Measurements from ENCODE around the gene TMEM131.

Gene TMEM131

DNA sequence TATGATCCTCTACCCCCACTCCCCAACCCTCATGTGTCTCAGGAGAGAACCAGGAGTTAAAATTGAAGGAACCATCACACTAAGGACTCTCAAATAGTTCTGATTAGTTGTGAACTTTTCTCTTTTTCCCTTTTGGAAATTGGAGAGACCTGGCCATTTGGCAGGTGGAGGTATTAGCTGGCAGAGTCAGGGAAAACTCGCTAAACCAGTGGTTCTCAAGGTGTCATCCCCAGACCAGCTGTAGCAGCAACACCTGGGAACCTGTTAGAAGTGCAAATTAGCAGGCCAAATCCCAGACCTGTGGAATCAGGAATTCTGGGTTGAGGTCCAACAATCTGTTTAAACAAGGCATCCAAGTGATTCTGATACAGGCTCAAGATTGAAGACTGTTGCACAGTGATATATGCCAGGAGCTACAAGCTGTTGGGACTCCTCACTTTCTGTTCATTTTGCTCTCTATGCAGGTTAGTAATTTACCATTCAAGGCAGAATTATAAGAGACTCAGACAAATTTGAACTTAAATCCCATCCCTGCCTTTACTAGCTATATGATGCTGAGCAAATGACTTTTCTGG is 2.8 kb upstream of the TMEM131 start:
- Histone ChIP-seq H3K9me3 (ENCODE audit: low read length) (no peaks in the 10 kb centered on the region), H3K27me3 (ENCODE audit: control insufficient read depth in 1 of 2, insufficient read depth in 2 of 2, low read length in 2 of 2) (no peaks in the 10 kb centered on the region), H3K27ac (ENCODE audit: low read depth, low read length) (no peak overlapping the region), H3K4me1 (ENCODE audit: insufficient read depth, low read length) (peaks cover 13% of the 10 kb centered on the region), H3K4me3 (ENCODE audit: low read depth in 1 of 2, low read length in 2 of 2) (no peak overlapping the region), H3K9ac (ENCODE audit: low read length) (no peak overlapping the region), H3K36me3 (ENCODE audit: insufficient read depth, low read length) (no peaks in the 10 kb centered on the region)

DNA sequence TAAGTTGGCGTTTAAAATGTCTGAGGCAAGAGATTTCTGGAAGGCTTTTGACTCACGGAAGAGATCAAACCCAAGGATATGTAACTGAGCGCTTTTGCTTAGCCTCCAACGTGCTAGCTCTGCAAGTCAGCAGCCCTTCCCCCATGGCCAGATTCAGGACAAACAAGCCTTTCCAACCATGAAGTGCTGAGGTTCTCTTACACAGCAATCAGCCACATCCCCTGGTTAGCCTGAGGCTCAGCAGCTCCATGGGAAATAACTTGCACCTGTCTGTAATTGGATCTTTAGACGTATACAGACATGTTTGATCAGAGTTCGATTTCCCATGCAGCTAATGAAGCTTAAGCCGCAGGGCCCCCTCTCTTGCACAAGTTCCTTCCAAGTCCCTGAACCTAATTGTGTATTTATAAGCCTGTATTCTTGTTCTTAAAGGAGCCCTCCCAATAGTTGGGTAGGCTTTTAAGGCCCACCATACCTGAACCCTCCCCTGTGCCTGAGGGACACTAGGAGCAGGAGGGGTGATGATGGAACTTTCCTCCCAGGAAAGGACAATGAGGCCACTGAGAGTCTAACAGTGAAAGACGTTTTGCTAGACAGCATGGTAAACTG is 2.1 kb upstream of the TMEM131 start:
- Histone ChIP-seq H3K27me3 (ENCODE audit: control insufficient read depth in 1 of 2, insufficient read depth in 2 of 2, low read length in 2 of 2) (no peaks in the 10 kb centered on the region), H3K4me3 (ENCODE audit: low read depth in 1 of 2, low read length in 2 of 2) (no peak overlapping the region), H3K36me3 (ENCODE audit: insufficient read depth, low read length) (no peaks in the 10 kb centered on the region), H3K9ac (ENCODE audit: low read length) (no peak overlapping the region), H3K9me3 (ENCODE audit: low read length) (no peaks in the 10 kb centered on the region), H3K27ac (ENCODE audit: low read depth, low read length) (no peak overlapping the region), H3K4me1 (ENCODE audit: insufficient read depth, low read length) (peaks cover 19% of the 10 kb centered on the region)

DNA sequence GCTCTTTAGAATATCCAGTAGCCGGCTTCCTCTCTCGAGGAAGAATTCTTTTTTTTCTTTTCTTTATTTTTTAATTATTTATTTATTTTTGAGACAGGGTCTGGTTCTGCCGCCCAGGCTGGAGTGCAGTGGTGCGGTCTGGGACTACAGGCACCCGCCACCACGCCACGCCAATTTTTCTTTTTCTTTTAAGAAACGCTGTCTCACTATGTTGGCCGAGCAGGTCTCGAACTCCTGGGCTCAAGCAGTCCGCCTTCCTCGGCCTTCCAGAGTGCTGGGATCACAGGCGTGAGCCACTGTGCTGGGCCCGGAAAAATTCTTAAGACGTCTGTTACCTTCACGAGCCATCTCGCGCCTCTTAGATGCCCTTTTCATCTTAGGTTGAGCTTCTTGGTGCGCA is 931 bp upstream of the TMEM131 start:
- no peak overlapping the region for H3K9ac ChIP-seq (ENCODE audit: low read length)

DNA sequence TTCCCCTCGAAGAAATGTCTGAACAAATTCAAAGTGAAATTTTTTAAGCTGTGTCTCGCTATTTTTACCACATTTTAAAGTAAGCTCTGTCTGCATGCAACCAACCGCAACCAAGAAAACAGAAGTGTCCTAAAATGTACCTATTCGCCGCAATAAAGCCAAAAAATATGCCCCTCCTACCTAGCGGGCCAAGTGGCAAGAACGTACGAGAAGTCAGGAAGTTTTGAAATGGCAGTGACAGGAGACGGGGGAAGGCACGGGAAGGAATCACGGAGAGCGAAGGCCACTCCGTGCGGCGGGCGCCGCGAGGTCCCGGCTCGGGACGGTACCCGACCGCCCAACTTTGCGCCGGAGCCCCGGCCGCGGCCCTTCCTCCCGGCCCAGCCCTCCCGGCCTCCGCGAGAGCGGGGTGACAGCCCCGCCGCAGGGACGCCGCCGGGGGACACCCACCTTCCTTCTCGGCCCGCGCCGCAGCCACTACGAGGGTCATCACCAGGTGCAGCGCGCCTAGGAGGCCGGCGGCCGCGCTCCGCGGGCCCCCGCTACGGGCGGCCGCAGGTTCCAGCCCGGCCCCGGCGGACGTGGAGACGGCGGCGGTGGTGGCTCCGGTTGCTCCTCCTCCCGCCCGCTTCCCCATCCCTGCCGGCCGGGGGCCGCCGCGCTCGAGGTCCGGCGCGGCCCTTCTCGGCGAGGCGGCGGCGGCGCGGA is 568 bp downstream of the TMEM131 start:
- peak overlapping the region; percentile 92 to 95 for H3K4me3 ChIP-seq (ENCODE audit: low read depth in 1 of 2, low read length in 2 of 2)
- peak overlapping the region; percentile 77 for H3K9ac ChIP-seq (ENCODE audit: low read length)
- H3K27me3 ChIP-seq (ENCODE audit: control insufficient read depth in 1 of 2, insufficient read depth in 2 of 2, low read length in 2 of 2): no peaks in the 10 kb centered on the region
- no peaks in the 10 kb centered on the region for H3K36me3 ChIP-seq (ENCODE audit: insufficient read depth, low read length)
- no peaks in the 10 kb centered on the region for H3K9me3 ChIP-seq (ENCODE audit: low read length)
- peak overlapping the region; percentile 95 for H3K27ac ChIP-seq (ENCODE audit: low read depth, low read length)
- peaks cover 21% of the 10 kb centered on the region for H3K4me1 ChIP-seq (ENCODE audit: insufficient read depth, low read length)

More for the DNA sequence above, 931 bp upstream of the TMEM131 start:
- H3K36me3 ChIP-seq (ENCODE audit: insufficient read depth, low read length): no peaks in the 10 kb centered on the region
- peaks cover 21% of the 10 kb centered on the region for H3K4me1 ChIP-seq (ENCODE audit: insufficient read depth, low read length)
- H3K4me3 ChIP-seq (ENCODE audit: low read depth in 1 of 2, low read length in 2 of 2): peak overlapping the region; percentile 92 to 95
- H3K27me3 ChIP-seq (ENCODE audit: control insufficient read depth in 1 of 2, insufficient read depth in 2 of 2, low read length in 2 of 2): no peaks in the 10 kb centered on the region
- no peaks in the 10 kb centered on the region for H3K9me3 ChIP-seq (ENCODE audit: low read length)
- no peak overlapping the region for H3K27ac ChIP-seq (ENCODE audit: low read depth, low read length)

DNA sequence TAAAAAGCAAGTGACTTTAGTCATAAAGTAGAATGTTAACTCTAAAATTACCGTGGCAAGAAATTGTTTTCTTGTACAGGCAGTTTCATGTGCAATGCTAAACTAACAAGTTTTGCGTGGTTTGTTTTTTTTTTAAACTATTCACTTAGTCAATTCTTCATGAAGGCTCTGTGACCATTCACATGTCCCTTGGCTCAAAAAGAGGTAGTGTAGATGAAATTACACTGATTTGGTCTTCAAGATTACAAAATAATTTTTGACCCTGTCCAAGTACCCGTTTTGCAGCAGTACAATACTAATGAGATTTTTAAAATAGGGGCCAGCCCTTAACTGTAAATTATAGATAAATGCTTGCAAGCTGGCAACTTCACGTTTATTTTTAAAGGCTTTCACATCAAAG is 1.3 kb downstream of the TMEM131 start:
- Histone ChIP-seq H3K4me1 (ENCODE audit: insufficient read depth, low read length) (peaks cover 21% of the 10 kb centered on the region), H3K9me3 (ENCODE audit: low read length) (no peaks in the 10 kb centered on the region), H3K27ac (ENCODE audit: low read depth, low read length) (no peak overlapping the region), H3K36me3 (ENCODE audit: insufficient read depth, low read length) (no peaks in the 10 kb centered on the region), H3K4me3 (ENCODE audit: low read depth in 1 of 2, low read length in 2 of 2) (peak overlapping the region; percentile 92 to 95), H3K9ac (ENCODE audit: low read length) (peak overlapping the region; percentile 77), H3K27me3 (ENCODE audit: control insufficient read depth in 1 of 2, insufficient read depth in 2 of 2, low read length in 2 of 2) (no peaks in the 10 kb centered on the region)

DNA sequence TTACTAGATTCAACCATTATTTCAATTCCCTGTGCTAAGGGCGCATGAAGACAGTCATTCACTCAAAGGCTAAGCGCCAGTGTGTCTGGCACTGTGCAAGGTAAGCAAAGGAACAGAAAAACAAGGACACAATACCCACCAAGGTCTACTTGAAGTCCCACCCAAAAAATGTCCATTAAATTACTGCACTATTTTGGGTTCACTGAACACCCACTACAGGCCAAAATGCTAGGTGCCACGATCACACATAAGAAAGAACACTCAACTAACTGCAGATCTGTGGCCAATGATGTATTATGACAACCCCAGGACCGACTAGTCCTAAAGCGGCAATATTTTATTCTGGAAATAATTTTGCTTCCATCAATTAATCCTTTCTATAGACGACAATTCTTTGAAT is 1.8 kb downstream of the TMEM131 start:
- Histone ChIP-seq H3K27me3 (ENCODE audit: control insufficient read depth in 1 of 2, insufficient read depth in 2 of 2, low read length in 2 of 2) (no peaks in the 10 kb centered on the region), H3K36me3 (ENCODE audit: insufficient read depth, low read length) (no peaks in the 10 kb centered on the region), H3K9me3 (ENCODE audit: low read length) (no peaks in the 10 kb centered on the region), H3K4me1 (ENCODE audit: insufficient read depth, low read length) (peaks cover 21% of the 10 kb centered on the region), H3K9ac (ENCODE audit: low read length) (no peak overlapping the region), H3K27ac (ENCODE audit: low read depth, low read length) (no peak overlapping the region), H3K4me3 (ENCODE audit: low read depth in 1 of 2, low read length in 2 of 2) (peak overlapping the region in 1 of 2 donors; percentile 95)

DNA sequence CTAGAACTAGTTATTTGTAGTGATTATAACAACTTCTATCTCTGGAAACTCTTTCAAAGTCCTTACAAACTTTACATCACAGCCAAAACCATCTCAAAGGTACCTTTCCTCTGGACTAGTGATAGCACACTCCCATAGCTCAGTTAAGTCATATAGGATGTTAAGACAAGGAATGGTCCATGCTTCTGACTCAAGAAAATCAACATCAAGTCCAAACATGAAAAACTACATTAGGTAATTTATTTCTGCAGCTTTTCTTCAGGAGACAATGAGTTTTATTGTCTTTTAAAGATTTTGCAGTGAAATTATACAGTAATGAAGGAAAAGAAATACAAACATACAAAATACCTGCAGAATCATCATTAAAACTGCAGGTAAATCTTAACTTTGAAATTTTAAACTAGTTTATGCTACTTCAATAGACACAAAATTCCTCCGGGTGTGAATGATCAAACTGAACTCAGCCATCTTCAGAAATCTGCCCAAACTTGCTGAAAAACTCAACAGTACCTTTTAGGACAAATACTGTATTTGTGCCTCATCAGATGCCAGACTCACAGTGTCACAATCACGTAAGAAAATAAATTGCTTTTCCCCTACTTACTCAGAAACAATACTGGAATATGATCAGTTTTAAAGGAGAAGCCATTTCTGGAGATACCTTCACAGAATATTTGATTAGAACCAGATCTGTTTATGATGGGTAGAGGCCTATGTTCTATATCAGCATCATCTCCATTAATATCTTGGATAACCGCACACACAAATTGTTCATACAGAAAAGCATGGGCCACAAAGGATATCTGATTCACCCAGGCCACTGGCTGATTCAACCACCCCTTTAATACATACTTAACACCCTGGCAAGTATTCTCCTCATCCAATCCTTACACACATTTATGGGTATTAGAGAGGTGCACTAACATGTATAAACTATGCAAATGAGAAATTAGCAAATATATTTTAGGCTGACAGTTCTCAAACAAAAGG is 2.6 kb downstream of the TMEM131 start:
- no peaks in the 10 kb centered on the region for H3K36me3 ChIP-seq (ENCODE audit: insufficient read depth, low read length)
- no peaks in the 10 kb centered on the region for H3K27me3 ChIP-seq (ENCODE audit: control insufficient read depth in 1 of 2, insufficient read depth in 2 of 2, low read length in 2 of 2)
- no peak overlapping the region for H3K27ac ChIP-seq (ENCODE audit: low read depth, low read length)
- H3K4me3 ChIP-seq (ENCODE audit: low read depth in 1 of 2, low read length in 2 of 2): peak overlapping the region in 1 of 2 donors; percentile 95
- no peaks in the 10 kb centered on the region for H3K9me3 ChIP-seq (ENCODE audit: low read length)
- H3K9ac ChIP-seq (ENCODE audit: low read length): no peak overlapping the region
- H3K4me1 ChIP-seq (ENCODE audit: insufficient read depth, low read length): peaks cover 21% of the 10 kb centered on the region

DNA sequence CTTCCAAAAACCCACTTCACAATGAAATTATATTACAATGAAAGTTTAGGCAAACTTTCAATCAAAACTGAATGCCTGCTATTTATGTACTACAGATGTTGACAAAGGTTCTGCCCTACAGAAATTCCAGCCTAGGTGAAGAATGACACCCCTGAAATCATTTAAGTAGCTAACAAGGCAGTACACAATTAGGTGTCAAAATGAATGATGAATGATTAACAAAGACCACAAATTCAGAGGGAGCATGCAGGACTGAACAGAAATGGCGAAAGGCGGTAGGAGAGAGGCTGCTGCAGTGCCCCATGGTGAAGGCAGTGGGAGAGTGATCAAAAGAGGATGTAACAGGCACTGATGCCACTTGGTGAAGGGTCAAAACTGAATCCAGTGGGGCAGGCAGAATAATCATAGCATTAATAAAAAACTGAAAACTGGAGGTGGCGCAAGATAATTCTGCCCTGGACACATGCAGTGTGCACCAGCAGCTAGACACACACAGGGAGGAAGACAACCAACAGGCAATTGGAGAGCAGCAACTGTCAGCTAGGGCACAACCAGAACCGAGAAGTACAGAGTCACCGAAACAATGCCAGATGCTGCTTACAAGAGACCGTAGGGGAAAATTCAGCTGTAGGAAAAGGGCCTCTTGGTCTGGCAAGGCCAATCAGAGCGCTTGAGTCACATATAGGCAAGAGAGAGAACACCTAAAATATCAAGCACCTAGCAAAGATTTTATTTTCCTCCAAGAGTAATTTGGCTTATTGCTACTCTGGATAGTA is 4.5 kb downstream of the TMEM131 start:
- Histone ChIP-seq H3K27ac (ENCODE audit: low read depth, low read length) (no peak overlapping the region), H3K4me3 (ENCODE audit: low read depth in 1 of 2, low read length in 2 of 2) (no peak overlapping the region), H3K9me3 (ENCODE audit: low read length) (no peaks in the 10 kb centered on the region), H3K9ac (ENCODE audit: low read length) (no peak overlapping the region), H3K27me3 (ENCODE audit: control insufficient read depth in 1 of 2, insufficient read depth in 2 of 2, low read length in 2 of 2) (no peaks in the 10 kb centered on the region), H3K36me3 (ENCODE audit: insufficient read depth, low read length) (no peaks in the 10 kb centered on the region), H3K4me1 (ENCODE audit: insufficient read depth, low read length) (peaks cover 26% of the 10 kb centered on the region)

DNA sequence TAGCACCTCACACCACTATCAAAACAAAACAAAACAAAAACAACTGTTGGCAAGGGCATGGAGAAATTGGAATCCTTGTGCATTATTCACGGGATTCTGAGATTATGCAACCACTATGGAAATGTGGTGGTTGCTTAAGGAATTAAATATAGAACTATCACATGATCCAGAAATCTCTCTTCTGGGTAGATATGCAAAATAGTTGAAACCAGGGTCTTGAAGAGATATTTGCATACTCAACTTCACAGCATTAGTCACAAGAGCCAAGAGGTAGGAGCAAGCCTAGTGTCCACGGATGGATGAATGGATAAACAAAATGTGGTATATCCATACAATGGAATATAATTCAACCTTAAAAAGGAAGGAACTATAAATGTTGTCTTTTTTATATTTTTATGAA is 7.0 kb downstream of the TMEM131 start:
- Histone ChIP-seq H3K9me3 (ENCODE audit: low read length) (no peaks in the 10 kb centered on the region), H3K4me1 (ENCODE audit: insufficient read depth, low read length) (peaks cover 15% of the 10 kb centered on the region), H3K4me3 (ENCODE audit: low read depth in 1 of 2, low read length in 2 of 2) (no peak overlapping the region), H3K36me3 (ENCODE audit: insufficient read depth, low read length) (no peaks in the 10 kb centered on the region), H3K27ac (ENCODE audit: low read depth, low read length) (no peak overlapping the region), H3K9ac (ENCODE audit: low read length) (no peak overlapping the region), H3K27me3 (ENCODE audit: control insufficient read depth in 1 of 2, insufficient read depth in 2 of 2, low read length in 2 of 2) (no peaks in the 10 kb centered on the region)

DNA sequence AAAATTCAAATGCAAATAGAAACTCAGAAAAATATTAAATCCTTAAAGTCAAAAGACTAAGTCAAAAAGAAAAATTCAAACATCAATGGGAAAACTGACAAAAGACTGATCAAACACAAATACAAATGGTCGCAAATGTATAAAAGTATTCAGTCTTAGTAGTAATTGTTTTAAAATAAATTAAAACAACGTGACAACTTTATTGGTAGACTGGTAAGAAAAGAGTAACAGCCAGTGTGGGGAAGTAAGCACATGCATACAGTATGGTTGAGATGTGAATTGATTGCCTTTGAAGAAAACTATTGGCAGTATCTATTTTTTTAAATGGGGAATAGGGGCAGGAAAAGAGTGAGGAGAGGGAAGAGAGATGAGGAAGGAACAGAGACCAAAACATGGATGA is 9.8 kb downstream of the TMEM131 start:
- Histone ChIP-seq H3K9me3 (ENCODE audit: low read length) (no peaks in the 10 kb centered on the region), H3K4me1 (ENCODE audit: insufficient read depth, low read length) (peaks cover 5% of the 10 kb centered on the region), H3K27ac (ENCODE audit: low read depth, low read length) (no peak overlapping the region), H3K27me3 (ENCODE audit: control insufficient read depth in 1 of 2, insufficient read depth in 2 of 2, low read length in 2 of 2) (no peaks in the 10 kb centered on the region), H3K36me3 (ENCODE audit: insufficient read depth, low read length) (no peaks in the 10 kb centered on the region), H3K9ac (ENCODE audit: low read length) (no peak overlapping the region), H3K4me3 (ENCODE audit: low read depth in 1 of 2, low read length in 2 of 2) (no peak overlapping the region)
